Measurements from ENCODE around the gene TEX36. TPM values are rescaled to one million over a fixed set of nuclear protein-coding genes. Genes with fewer than 3 reads are reported as not detected.

Gene TEX36
- total and polyA plus RNA-seq, 9 of the 15 experiments (the other 6 are each of a cell fraction or from before 2014, with no cell fraction given): 0.10 to 0.82 (median 0.15) TPM; not detected in 6

- CTCF ChIA-PET (ENCODE audit: low intra/inter-chr PET ratio): no interaction called here
- FAIRE-seq (peak; percentile 72), ATAC-seq (peak; percentile 95)
- TF ChIP-seq TRIM25 (IDR thresholded peaks at IDR 0.05; ENCODE audit: borderline replicate concordance) (no peak), REST (IDR thresholded peaks at IDR 0.05; ENCODE audit: borderline replicate concordance) (peak; percentile 39; the same call in 1 of the 2 replicates), REST (CRISPR knock-in tag; IDR thresholded peaks at IDR 0.05; ENCODE audit: low read depth) (no peak), ZNF384 (IDR thresholded peaks at IDR 0.05; ENCODE audit: low read depth, low read length) (0 out of 2 replicates have a peak, but pooled peaks have one; percentile 15), CTCF (IDR thresholded peaks at IDR 0.05 in 2 of 3, conservative IDR thresholded peaks at IDR 0.05 in 1 of 3; ENCODE audit: insufficient read depth in 2 of 3, low read depth in 1 of 3, low read length in 3 of 3) (peak; percentile 44 to 57 (median 54); a peak in 4 of 6 replicates), SMC3 (conservative IDR thresholded peaks at IDR 0.05; ENCODE audit: insufficient read depth, low read depth, low read length) (peak; percentile 47)
Measured at GRCh38 chr10:125629758-125630376, 53.1 kb downstream of the TEX36 start.

More at GRCh38 chr10:125629758-125630376, 53.1 kb downstream of the TEX36 start:
- Histone ChIP-seq H3K9me3 (replicated peaks; ENCODE audit: control insufficient read depth, insufficient read depth, low read depth, low read length) (no peaks in the 10 kb centered on the region), H3K27ac (ENCODE audit: extremely low read depth, low read depth, low read length) (no peak overlapping the region), H4K20me1 (replicated peaks; ENCODE audit: control insufficient read depth, insufficient read depth, low read length) (no peaks in the 10 kb centered on the region), H3K36me3 (ENCODE audit: control insufficient read depth, insufficient read depth, low read length) (no peaks in the 10 kb centered on the region), H2AFZ (ENCODE audit: low read depth, low read length) (no peak overlapping the region), H3K4me3 (no peak overlapping the region), H3K27me3 (ENCODE audit: control insufficient read depth in 2 of 2, insufficient read depth in 2 of 2, low read length in 2 of 2) (peaks cover 13 to 46% of the 10 kb centered on the region in 2 experiments; a peak in 4 of 5 replicates), H3K9ac (ENCODE audit: insufficient read depth in 1 of 2, low read depth in 2 of 2, low read length in 2 of 2) (no peak overlapping the region), H3K79me2 (ENCODE audit: control insufficient read depth, insufficient read depth, low read length) (no peaks in the 10 kb centered on the region), H3K9me1 (ENCODE audit: control insufficient read depth, insufficient read depth, low read length) (no peaks in the 10 kb centered on the region), H3K4me1 (replicated peaks in 1 of 2; ENCODE audit: control insufficient read depth in 2 of 2, insufficient read depth in 2 of 2, low read length in 2 of 2) (no peaks in the 10 kb centered on the region), H3K4me2 (ENCODE audit: insufficient read depth, low read length) (no peak overlapping the region)
- no TSS peak for BruUV-seq (replicated peaks)
- peak; percentile 38 to 50 (median 46) for DNase-seq (ENCODE audit: extremely low read depth in 1 of 4, low spot score in 3 of 4)
- in situ Hi-C loops (cut with MboI) (no loop called here), intact Hi-C loops (cut with micrococcal nuclease) (loop anchor here (2.0 to 10.0 kb wide), 2 partner anchors 71 to 585 kb away; no protein-coding TSS in a partner anchor)
- WGBS (ENCODE audit: insufficient coverage, low coverage, missing lambda C conversion rate): 0% methylated on average over 3 of the region's 3 CpGs
- POLR2A ChIA-PET: no interaction called here
